ENCODE results near the gene RAB44.

RAB44 gene

DNA sequence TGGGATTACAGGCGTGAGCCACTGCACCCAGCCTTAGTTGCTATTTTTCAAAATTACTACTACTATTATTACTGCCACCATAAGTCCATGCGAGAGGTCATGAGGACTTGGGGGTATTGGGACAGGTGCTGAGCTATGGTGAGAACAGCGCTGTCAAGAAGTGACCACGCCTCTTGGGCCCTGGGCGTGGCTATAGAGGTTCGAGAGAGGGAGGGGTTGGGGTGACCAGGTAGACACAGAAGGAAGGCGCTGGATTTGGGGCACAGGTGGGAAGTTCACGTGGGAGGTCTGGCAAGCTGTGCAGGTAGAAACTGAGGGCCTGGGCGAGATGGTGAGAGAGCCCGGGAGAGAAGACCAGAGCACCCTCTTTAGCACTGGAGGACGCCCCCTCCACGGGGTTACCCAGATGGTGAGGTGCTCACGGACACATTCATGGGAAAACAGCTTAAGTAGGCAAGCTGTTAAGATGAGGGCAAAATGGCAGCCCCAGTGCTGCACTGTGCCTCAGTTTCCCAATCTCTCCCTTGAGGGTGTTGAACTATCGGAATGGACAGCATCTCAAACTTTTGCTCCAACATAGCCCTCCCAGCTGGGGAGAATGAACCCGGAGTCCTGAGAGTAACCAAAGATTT, 61.0 kb downstream of the RAB44 start:
- peaks cover 37% of the 10 kb centered on the region for H3K4me1 Mint-ChIP-seq
- H3K27ac Mint-ChIP-seq, result peak overlapping the region; percentile 96
- DNase-seq (ENCODE audit: low spot score in 2 of 2) (peak in 1 of 2 donors; percentile 49), ATAC-seq (ENCODE audit: low read depth) (peak; percentile 33)
- H3K36me3 Mint-ChIP-seq, result peaks cover 13% of the 10 kb centered on the region
- H3K27me3 Mint-ChIP-seq, result no peaks in the 10 kb centered on the region
- no peaks in the 10 kb centered on the region for H3K9me3 Mint-ChIP-seq
- peak overlapping the region; percentile 54 for H3K4me3 Mint-ChIP-seq

DNA sequence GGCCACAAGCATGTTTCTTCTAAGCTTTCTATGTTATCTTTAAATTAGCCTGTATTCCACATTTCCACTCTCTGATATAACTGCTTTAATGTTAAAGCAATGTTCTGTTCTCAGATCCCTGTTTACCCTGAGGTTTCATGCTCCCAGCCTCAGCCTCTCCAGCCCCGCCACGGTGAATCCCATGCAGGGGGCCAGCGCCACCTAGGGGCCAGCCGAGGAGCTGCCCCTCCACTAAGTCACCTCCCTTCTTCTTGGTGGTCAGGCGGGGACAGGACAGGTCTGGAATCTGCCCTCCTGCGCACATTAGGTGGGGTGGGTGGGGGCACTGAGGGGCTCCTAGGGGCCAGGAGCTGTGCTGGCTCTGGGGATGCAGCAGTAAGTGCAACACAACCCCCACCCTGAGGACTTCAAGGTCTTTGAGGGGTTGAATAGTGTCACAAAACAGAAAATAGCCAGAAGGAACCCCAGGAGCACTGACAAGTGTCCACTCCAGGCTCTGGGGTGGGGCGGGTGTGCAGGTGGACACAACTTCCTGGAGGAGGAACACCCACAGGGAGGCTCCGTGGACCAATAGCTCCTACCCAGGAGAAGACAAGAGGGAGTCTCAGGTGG, 61.6 kb downstream of the RAB44 start:
- Mint-ChIP-seq H3K9me3 (no peaks in the 10 kb centered on the region), H3K4me1 (peaks cover 32% of the 10 kb centered on the region), H3K27ac (peak overlapping the region; percentile 96), H3K27me3 (no peaks in the 10 kb centered on the region), H3K4me3 (peak overlapping the region; percentile 49), H3K36me3 (peaks cover 11% of the 10 kb centered on the region)
- DNase-seq (ENCODE audit: low spot score in 2 of 2) (peak; percentile 85 to 90), ATAC-seq (ENCODE audit: low read depth) (peak; percentile 48)

DNA sequence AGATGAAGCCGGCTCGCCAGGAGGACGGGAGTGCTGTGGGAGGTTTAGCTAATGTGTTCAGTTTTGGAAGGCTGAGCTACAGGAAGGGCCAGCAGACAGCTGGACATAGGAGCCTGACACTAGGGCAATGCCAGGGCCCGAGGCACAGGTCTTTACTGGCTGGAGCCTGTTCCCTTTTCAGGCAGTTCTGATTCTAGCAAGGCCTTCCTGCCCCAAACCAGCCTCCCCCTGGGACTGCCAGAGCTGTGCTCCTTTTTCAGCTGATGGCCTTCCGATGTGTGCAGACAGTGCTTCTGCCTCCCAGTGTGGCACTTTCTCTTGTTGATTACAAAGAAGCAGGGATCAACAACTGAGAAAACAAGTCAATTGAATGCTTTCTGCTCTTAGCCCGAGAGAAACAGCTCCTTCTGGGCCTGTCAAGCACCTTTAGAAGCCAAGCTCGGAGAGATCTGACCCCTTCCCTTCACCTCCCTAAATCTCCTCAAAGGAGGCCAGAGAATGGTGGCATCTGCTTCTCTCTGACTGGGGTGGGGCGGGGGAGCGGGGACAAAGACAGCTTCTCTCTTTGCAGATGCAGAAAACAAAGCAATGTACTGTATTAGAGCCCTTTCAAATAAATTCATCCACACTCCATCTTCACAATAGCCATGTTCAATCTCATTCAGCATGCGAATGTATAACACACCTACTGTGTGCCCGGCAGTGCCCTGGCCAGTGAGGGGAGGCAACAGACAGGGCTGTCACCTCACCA, 63.2 kb downstream of the RAB44 start:
- Mint-ChIP-seq H3K27me3 (no peaks in the 10 kb centered on the region), H3K4me1 (peaks cover 29% of the 10 kb centered on the region), H3K4me3 (no peak overlapping the region), H3K27ac (no peak overlapping the region), H3K36me3 (peaks cover 4% of the 10 kb centered on the region), H3K9me3 (no peaks in the 10 kb centered on the region)
- DNase-seq (ENCODE audit: low spot score in 2 of 2) (no peak), ATAC-seq (ENCODE audit: low read depth) (no peak)

DNA sequence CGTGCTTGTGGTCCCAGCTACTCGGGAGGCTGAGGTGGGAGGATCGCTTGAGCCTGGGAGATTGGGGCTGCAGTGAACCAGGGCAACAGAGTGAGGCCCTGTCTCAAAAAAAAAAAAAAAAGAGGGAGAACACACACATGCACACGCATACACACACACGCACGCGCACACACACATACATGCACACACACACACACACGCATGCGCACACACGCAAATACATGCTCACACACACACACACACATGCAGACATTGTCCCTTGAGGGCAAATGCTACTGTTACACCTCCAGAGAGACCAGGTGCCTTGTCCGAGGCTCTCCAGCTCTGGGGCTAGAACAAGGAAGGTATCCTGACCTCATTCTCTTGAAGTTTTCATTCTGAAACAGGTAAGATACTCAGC, 64.5 kb downstream of the RAB44 start:
- DNase-seq (ENCODE audit: low spot score in 2 of 2) (no peak), ATAC-seq (ENCODE audit: low read depth) (no peak)
- Mint-ChIP-seq H3K4me3 (no peak overlapping the region), H3K27me3 (no peaks in the 10 kb centered on the region), H3K9me3 (no peaks in the 10 kb centered on the region), H3K27ac (peak overlapping the region; percentile 53), H3K4me1 (peaks cover 23% of the 10 kb centered on the region), H3K36me3 (no peaks in the 10 kb centered on the region)

DNA sequence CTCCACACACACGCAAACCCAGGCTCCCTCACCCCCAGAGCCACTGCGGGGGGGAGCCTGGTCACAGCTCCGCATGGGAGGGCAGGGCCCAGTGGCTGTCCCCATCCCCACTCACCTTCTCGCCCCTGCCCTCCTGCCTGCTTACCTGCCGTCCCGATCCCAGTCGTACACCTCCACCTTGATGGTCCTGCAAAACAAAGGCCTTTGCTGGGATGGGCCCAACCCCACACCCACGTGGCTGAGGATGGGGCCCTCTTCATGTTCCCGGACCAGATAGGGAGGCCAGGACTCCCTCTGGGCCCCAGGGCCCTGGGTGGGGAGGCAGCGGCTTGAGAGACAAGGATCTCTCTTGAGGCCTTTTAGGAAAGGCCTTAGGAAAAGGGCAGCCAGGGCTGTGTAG, 67.6 kb downstream of the RAB44 start:
- no peaks in the 10 kb centered on the region for H3K27me3 Mint-ChIP-seq

DNA sequence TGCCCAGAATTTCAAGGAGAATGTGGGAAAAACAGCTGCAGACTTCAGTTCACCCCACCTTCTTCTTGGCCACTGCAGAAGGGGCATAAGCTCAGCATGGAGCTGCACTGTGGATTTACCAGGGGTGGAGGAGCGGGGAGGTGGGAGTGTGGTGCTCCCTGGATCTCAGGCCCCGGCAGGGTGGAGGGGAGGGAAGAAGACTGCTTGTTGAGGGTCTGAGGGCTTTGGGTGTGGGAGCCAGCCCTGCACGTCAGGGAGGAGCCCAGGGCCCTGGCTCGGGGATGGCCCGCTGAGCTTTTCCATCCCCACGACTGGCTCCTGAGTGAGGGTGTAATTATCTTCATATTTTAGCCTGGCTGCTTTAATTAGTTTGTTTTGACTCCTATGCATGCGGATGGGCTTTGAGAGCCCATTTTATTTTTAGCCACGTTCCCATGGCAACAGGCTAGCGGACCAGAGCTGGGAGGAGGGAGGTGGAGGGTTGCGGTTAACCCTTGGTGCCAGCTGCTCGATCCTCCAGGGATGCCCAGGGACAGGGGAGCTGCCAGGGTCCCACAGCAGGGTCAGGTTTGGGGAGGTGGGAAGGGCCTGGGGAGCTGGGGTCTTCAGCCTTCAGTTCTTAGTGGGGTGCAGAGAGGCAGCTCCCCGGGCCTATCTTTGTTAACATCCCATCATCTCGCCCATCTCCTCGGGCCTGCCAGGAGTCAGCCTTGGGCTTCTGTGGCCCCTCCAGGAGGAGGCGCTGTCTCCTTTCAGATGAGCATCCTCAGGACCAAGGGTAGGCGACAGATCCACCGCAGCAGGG, 68.2 kb downstream of the RAB44 start:
- no peaks in the 10 kb centered on the region for H3K9me3 Mint-ChIP-seq
- H3K4me3 Mint-ChIP-seq, result no peak overlapping the region
- DNase-seq (ENCODE audit: low spot score in 2 of 2) (peak; percentile 74 to 79), ATAC-seq (ENCODE audit: low read depth) (peak; percentile 96)
- peaks cover 22% of the 10 kb centered on the region for H3K4me1 Mint-ChIP-seq
- H3K27ac Mint-ChIP-seq, result no peak overlapping the region
- no peaks in the 10 kb centered on the region for H3K36me3 Mint-ChIP-seq
- no peaks in the 10 kb centered on the region for H3K27me3 Mint-ChIP-seq

More for the DNA sequence above, 67.6 kb downstream of the RAB44 start:
- no peak overlapping the region for H3K4me3 Mint-ChIP-seq
- no peak for DNase-seq (ENCODE audit: low spot score in 2 of 2)
- H3K9me3 Mint-ChIP-seq, result no peaks in the 10 kb centered on the region
- H3K27ac Mint-ChIP-seq, result no peak overlapping the region
- ATAC-seq (ENCODE audit: low read depth), result no peak
- H3K36me3 Mint-ChIP-seq, result no peaks in the 10 kb centered on the region
- peaks cover 22% of the 10 kb centered on the region for H3K4me1 Mint-ChIP-seq

DNA sequence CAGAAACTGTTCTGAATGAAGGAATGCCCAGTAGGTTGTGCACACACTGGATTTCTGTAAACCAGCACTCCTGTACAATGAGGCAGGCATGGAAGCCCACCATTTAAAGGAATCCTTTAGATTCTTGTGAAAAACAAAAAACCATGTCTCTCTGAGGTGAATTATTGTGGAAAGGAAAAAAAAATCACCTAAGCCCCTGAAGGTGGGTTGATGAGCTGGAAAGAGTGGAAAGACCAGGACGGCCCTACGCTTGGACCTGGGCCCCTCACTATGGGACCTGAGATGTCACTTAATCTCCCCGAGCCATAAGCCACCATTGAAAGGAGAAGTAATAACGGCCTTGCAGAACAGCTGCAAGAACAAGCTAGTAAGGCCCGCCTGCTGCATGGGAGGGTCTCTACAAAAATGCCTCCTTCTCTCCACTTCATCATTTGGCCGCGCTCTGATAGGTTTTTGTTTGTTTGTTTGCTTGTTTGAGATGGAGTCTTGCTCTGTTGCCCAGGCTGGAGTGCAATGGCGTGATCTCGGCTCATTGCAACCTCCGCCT, 68.8 kb downstream of the RAB44 start:
- Mint-ChIP-seq H3K4me1 (peaks cover 24% of the 10 kb centered on the region), H3K27me3 (no peaks in the 10 kb centered on the region), H3K4me3 (no peak overlapping the region), H3K27ac (no peak overlapping the region), H3K9me3 (no peaks in the 10 kb centered on the region), H3K36me3 (no peaks in the 10 kb centered on the region)
- peak; percentile 19 for ATAC-seq (ENCODE audit: low read depth)
- no peak for DNase-seq (ENCODE audit: low spot score in 2 of 2)

DNA sequence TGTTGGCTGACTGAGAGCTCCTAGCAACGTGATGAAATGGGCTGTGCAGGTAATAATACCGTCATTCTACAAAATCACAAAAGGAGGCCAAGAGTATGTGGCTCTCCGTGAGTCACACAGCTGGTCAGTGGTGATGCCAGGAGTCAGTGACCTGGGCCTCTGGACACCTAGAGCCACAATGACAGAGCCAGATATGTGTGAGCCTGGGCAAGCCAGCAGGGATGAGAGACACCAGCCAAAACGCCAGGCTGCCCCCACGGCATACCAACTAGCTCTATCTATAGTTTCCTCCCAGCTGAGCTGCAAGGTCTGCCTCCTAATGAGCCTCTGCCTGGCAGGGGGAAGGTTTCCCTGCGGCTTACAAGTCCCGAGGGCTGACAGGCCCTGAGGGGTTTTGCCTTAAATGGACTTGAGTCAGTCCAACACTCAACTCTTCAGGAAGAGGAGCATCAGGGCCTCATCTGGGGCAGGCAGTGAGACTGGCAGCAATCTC, 71.6 kb downstream of the RAB44 start:
- ATAC-seq (ENCODE audit: low read depth), result no peak
- no peak overlapping the region for H3K4me3 Mint-ChIP-seq

DNA sequence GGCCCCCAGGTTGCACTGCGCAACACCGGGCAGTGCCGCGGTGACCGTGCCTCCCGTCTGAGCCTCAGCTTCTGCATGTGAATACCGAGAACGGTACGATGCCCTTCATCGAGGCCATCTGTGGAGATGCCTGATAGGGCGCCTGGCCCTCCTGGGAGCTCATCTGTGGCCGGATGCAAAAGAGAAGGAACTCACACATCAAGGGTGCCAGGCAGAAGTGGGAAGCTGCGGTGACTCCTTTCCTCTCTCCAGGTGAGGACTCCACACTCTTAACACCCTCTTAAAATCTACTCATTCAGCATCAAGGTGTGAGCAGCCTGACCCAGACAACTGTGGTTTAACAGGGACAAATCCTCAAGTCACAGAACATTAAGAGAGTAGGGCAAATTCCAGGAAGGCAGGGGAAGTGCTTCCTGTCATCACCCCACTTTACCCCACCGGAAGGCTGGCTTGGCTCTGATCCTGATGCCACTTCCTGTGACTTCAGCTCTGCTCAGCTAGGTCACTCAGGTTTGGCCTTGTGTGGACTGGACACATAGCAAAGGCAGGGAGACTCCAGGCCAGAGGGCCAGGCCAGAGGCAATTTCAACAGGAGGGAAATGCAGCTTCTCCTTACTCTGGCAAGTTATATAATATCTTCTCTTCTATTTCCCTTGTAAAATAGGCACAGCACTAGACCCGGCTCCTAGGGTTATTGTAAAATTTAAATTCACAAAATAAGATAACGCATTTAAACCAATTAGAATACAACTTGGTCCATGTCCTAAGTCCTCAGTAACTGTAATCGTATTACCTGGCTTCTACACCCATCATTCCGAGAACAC, 72.3 kb downstream of the RAB44 start:
- Mint-ChIP-seq H3K4me3 (no peak overlapping the region), H3K36me3 (no peaks in the 10 kb centered on the region), H3K27ac (no peak overlapping the region), H3K9me3 (no peaks in the 10 kb centered on the region), H3K4me1 (peaks cover 24% of the 10 kb centered on the region), H3K27me3 (peaks cover 6% of the 10 kb centered on the region)
- ATAC-seq (ENCODE audit: low read depth) (no peak), DNase-seq (ENCODE audit: low spot score in 2 of 2) (no peak)

More for the DNA sequence above, 71.6 kb downstream of the RAB44 start:
- Mint-ChIP-seq H3K27ac (no peak overlapping the region), H3K9me3 (no peaks in the 10 kb centered on the region), H3K27me3 (peaks cover 3% of the 10 kb centered on the region), H3K4me1 (peaks cover 24% of the 10 kb centered on the region), H3K36me3 (no peaks in the 10 kb centered on the region)
- no peak for DNase-seq (ENCODE audit: low spot score in 2 of 2)

DNA sequence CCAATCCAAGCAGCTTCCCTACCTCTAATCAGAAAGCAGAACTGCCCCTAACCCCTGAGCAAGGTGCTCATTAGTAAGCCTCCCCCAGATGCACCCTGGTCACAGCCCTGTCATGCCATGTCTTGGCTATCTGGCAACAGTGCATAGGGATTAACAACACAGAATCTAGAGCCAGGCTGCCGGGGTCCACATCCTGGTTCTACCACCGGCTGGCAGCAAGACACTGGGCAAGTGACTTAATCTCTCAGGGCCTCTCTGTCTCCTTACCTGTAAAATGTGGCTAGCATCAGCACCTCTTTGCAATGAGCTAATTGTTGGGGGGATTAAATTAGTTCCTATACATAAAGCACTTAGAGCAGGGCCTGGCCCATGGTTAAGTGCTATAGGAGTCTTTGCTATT, 73.5 kb downstream of the RAB44 start:
- peaks cover 8% of the 10 kb centered on the region for H3K27me3 Mint-ChIP-seq
- DNase-seq (ENCODE audit: low spot score in 2 of 2) (no peak), ATAC-seq (ENCODE audit: low read depth) (no peak)
- no peaks in the 10 kb centered on the region for H3K9me3 Mint-ChIP-seq
- H3K4me1 Mint-ChIP-seq, result peaks cover 18% of the 10 kb centered on the region
- H3K27ac Mint-ChIP-seq, result no peak overlapping the region
- H3K4me3 Mint-ChIP-seq, result no peak overlapping the region
- H3K36me3 Mint-ChIP-seq, result no peaks in the 10 kb centered on the region

DNA sequence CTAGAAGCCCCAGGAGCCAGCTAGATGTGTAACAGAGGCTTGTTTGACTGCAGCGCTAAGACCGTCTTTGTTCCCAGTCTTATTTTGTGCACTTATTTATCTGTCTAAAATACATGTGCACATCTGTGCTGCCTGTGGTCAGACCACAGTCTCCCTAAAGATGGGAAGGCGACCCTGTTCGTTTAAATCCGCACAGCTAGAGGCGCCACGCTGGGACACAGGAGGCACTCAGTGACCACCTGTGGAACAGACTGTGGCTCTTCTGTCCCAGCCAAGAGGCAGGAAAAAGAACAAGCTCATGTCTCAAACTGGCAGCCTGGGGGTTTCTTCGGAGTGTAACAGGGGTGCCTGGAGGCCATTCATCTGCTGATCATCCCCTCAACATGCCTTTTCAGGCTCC, 74.8 kb downstream of the RAB44 start:
- Mint-ChIP-seq H3K27me3 (peaks cover 14% of the 10 kb centered on the region), H3K9me3 (no peaks in the 10 kb centered on the region), H3K36me3 (no peaks in the 10 kb centered on the region), H3K4me3 (no peak overlapping the region), H3K4me1 (peaks cover 16% of the 10 kb centered on the region), H3K27ac (no peak overlapping the region)
- ATAC-seq (ENCODE audit: low read depth) (no peak), DNase-seq (ENCODE audit: low spot score in 2 of 2) (no peak)

DNA sequence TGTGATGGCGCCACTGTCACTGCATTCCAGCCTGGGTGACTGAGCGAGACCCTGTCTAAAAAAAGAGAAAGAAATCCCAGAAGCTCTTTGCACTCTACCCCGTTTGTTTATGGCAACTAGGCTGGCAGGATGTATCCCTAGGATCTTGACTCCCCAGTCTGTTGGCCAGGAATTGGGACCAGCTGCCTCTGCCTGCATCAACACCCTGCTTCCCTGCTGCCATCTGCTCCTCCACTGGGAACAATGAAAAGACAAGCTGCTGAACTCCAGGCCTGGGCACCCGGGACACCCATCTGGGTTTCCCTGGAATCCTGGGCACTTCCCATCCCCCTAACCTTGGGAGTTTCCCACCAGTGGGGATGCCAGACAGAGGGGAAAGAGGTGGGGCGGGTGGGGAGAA, 76.7 kb downstream of the RAB44 start:
- Mint-ChIP-seq H3K36me3 (no peaks in the 10 kb centered on the region), H3K27me3 (peaks cover 17% of the 10 kb centered on the region), H3K27ac (no peak overlapping the region), H3K4me1 (peaks cover 9% of the 10 kb centered on the region), H3K4me3 (no peak overlapping the region), H3K9me3 (no peaks in the 10 kb centered on the region)
- ATAC-seq (ENCODE audit: low read depth) (no peak), DNase-seq (ENCODE audit: low spot score in 2 of 2) (no peak)

DNA sequence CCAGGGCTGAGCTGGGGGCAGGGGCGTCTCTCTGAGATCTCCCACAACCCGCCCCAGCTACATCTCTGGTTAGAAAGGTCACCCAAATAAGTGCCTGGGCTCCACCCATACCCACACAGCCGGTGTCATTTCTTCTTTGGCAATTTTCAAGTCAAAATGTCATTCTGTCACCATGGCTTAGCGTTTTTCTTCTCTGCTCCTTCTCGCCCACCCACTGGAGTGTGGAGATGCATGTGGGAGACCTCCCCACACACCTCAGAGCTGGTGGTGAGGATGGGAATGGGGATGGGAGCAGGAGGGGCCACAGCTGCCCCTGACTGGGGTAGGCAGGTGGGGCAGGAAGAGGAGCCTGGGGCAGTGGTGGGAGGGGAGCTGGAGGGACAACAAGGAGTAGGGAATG, 78.5 kb downstream of the RAB44 start:
- Mint-ChIP-seq H3K4me1 (peaks cover 10% of the 10 kb centered on the region), H3K27ac (no peak overlapping the region), H3K27me3 (peaks cover 19% of the 10 kb centered on the region), H3K4me3 (no peak overlapping the region), H3K9me3 (no peaks in the 10 kb centered on the region), H3K36me3 (no peaks in the 10 kb centered on the region)
- ATAC-seq (ENCODE audit: low read depth) (no peak), DNase-seq (ENCODE audit: low spot score in 2 of 2) (no peak)
